ENCODE results near the gene ESR2.

ESR2 gene

GRCh38 chr14:64117671-64118402 is 176.3 kb downstream of the ESR2 start:
- Histone ChIP-seq H3K4me1 (ENCODE audit: control insufficient read depth in 1 of 2, insufficient read depth in 1 of 2, low read depth in 1 of 2, low read length in 1 of 2) (no peaks in the 10 kb centered on the region), H3K9me3 (no peaks in the 10 kb centered on the region), H3K4me3 (ENCODE audit: low read depth in 1 of 2, low read length in 1 of 2) (no peak overlapping the region), H3K36me3 (peaks cover 97% of the 10 kb centered on the region), H3K27me3 (no peaks in the 10 kb centered on the region), H3K27ac (no peak overlapping the region)
- TF ChIP-seq CTCF (IDR thresholded peaks at IDR 0.05) = no peak

DNA sequence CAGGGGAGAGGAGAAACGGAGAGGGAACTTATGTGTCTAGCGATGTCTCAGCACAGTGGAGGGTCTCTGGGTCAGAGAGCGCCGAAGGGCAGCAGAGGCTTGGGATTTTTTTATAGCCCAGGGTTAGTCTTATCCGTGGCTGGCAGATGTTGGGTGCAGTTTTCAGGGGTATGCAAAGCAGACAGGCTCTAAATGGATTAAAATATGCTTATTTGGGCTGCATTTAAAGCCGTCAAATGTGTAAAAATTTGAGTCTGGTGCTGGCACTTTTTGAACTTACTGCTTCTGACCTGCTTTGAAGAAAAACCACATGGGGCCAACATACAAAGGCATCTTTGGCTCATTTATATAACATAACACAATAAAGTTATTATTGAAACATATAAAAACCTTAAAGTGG is 178.8 kb downstream of the ESR2 start:
- Histone ChIP-seq H3K9me3 (no peaks in the 10 kb centered on the region), H3K4me3 (ENCODE audit: low read depth in 1 of 2, low read length in 1 of 2) (no peak overlapping the region), H3K27me3 (no peaks in the 10 kb centered on the region), H3K4me1 (ENCODE audit: control insufficient read depth in 1 of 2, insufficient read depth in 1 of 2, low read depth in 1 of 2, low read length in 1 of 2) (no peaks in the 10 kb centered on the region), H3K36me3 (peaks cover 92% of the 10 kb centered on the region), H3K27ac (no peak overlapping the region)
- TF ChIP-seq CTCF (IDR thresholded peaks at IDR 0.05) = no peak

DNA sequence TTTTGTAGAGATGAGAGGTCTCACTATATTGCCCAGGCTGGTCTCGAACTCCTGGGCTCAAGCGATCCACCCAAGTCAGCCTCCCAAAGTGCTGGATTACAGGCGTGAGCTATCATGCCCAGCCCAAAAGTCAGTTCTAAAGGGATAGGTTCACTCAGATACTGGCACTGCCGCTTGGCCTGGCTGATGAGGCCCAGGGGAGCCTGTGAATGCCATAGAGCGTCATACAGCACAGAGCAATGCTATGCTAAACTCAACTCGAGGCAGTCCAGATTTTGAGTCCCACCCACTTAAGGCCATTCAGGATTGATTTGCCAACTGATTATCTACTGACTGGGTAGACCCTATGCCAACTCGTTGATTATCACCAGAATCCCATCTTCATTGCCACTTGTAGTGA is 179.4 kb downstream of the ESR2 start:
- peaks cover 92% of the 10 kb centered on the region for H3K36me3 ChIP-seq
- no peak for TF ChIP-seq CTCF (IDR thresholded peaks at IDR 0.05)
- H3K27me3 ChIP-seq = no peaks in the 10 kb centered on the region
- no peak overlapping the region for H3K27ac ChIP-seq
- H3K9me3 ChIP-seq = no peaks in the 10 kb centered on the region
- no peaks in the 10 kb centered on the region for H3K4me1 ChIP-seq (ENCODE audit: control insufficient read depth in 1 of 2, insufficient read depth in 1 of 2, low read depth in 1 of 2, low read length in 1 of 2)
- no peak overlapping the region for H3K4me3 ChIP-seq (ENCODE audit: low read depth in 1 of 2, low read length in 1 of 2)

- no peak overlapping the region for H3K27ac ChIP-seq
- no peak for TF ChIP-seq CTCF (IDR thresholded peaks at IDR 0.05)
- no peaks in the 10 kb centered on the region for H3K4me1 ChIP-seq (ENCODE audit: control insufficient read depth in 1 of 2, insufficient read depth in 1 of 2, low read depth in 1 of 2, low read length in 1 of 2)
- H3K27me3 ChIP-seq = no peaks in the 10 kb centered on the region
- H3K36me3 ChIP-seq = peaks cover 92% of the 10 kb centered on the region
- no peaks in the 10 kb centered on the region for H3K9me3 ChIP-seq
- H3K4me3 ChIP-seq (ENCODE audit: low read depth in 1 of 2, low read length in 1 of 2) = no peak overlapping the region
Observed at GRCh38 chr14:64114166-64114565, 180.0 kb downstream of the ESR2 start.

DNA sequence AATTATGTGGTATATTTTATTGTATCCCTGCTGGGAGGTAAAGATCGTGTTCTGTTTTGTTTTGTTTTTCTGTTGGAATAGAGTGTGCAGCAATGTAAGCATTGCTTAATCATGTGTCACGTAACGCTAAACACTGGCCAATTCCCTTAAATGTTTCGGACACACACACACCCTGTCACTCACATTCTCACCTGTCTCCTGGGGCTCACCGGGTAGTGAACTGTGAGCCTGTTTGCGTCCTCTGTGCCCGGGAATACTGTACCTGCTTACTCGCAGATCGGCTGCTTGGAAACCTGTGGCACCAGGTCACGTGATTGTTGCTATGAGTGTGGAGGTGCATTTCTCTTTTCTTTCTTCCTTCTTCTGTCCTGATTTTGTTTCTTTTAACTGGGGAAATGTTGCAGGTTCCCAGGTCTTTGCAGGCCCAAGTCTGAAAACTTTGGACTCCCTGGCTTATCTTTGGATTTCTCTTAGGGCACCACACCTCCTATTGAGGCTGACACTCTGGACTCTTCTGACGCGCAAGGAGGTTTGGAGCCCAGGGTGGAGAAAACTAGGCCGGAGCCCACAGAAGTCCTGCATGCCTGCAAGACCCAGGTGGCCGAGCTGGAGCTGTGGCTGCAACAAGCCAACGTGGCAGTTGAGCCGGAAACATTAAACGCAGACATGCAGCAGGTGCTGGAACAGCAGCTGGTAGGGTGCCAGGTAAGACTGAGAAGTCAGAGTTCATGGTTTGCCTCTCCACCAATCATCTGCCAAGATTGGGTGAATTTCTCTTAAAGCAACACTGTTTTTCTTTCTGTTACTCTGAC is 181.1 kb downstream of the ESR2 start:
- H3K36me3 ChIP-seq = peaks cover 94% of the 10 kb centered on the region
- no peak overlapping the region for H3K27ac ChIP-seq
- no peaks in the 10 kb centered on the region for H3K9me3 ChIP-seq
- H3K4me3 ChIP-seq (ENCODE audit: low read depth in 1 of 2, low read length in 1 of 2) = no peak overlapping the region
- TF ChIP-seq CTCF (IDR thresholded peaks at IDR 0.05) = no peak
- H3K27me3 ChIP-seq = no peaks in the 10 kb centered on the region
- no peaks in the 10 kb centered on the region for H3K4me1 ChIP-seq (ENCODE audit: control insufficient read depth in 1 of 2, insufficient read depth in 1 of 2, low read depth in 1 of 2, low read length in 1 of 2)

All from neutrophil (primary cell).